Neural crest cell (in vitro differentiated cells): ENCODE results near the gene FIP1L1. TPM values are rescaled to one million over a fixed set of nuclear protein-coding genes. Genes with fewer than 3 reads are reported as not detected.
A peak's percentile ranks its signal among the peaks of the same experiment; 100 is the strongest.

Experiments
- DNase-seq: peaks from one replicate; pipeline ENCODE4 v3.0.0; 2021; ENCODE audit warnings: low read depth, mixed read lengths, low spot score
- H3K27ac Mint-ChIP-seq: one replicate; pipeline ENCODE4 v1.8.0; 2021; ENCODE audit warnings: mild to moderate bottlenecking, mixed read lengths; ENCODE audit not compliant: unreplicated experiment
- H3K27me3 Mint-ChIP-seq: 2 replicates; pipeline ENCODE4 v1.8.0; 2021; ENCODE audit warnings: low read depth, mild to moderate bottlenecking, mixed read lengths
- H3K36me3 Mint-ChIP-seq: 2 replicates; pipeline ENCODE4 v1.8.0; 2021; ENCODE audit warnings: low read depth, mild to moderate bottlenecking, mixed read lengths
- H3K4me1 Mint-ChIP-seq: 2 replicates; pipeline ENCODE4 v1.8.0; 2021; ENCODE audit warnings: mixed read lengths
- H3K4me3 Mint-ChIP-seq: one replicate; pipeline ENCODE4 v1.8.0; 2021; ENCODE audit warnings: mild to moderate bottlenecking, mixed read lengths
- H3K9me3 Mint-ChIP-seq: 2 replicates; pipeline ENCODE4 v1.8.0; 2021; ENCODE audit warnings: mixed read lengths
- total RNA-seq: library from RNA; stranded (reverse); gene quantifications from 2 replicates; pipeline ENCODE4 v1.2.1, GENCODE V29; 2021
- TF ChIP-seq, protein P1 (sequence below): fragments of 200-600 bp; sonication (generic); conservative IDR thresholded peaks from 2 replicates; pipeline ENCODE4 v1.5.0; 2021; ENCODE audit warnings: antibody characterized with exemption, mild to moderate bottlenecking

Gene FIP1L1
- total RNA-seq, 1 donor from 2014 or later: 67.1 TPM

DNA sequence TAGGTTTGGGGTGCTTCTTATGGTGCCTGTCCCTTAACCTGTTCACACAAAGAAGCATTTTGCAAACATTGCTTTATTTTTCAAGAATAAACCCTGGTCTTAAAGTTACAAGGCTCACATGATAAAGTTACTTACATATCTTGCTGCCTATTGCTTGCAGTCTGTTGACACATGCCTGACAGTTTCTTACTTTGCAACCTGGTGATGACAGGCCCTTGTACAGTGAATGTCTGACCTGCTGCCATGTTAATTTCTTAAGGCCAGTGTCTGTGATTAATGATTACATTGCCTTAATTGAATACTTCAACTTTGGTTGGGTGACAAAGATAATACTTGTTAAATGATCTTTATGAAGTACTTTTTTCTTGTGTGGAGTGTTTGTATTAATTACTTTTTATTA, 49.9 kb downstream of the FIP1L1 start:
- Mint-ChIP-seq H3K36me3 (peaks cover 9% of the 10 kb centered on the region), H3K4me3 (no peak overlapping the region), H3K4me1 (no peaks in the 10 kb centered on the region), H3K27ac (no peak overlapping the region), H3K27me3 (no peaks in the 10 kb centered on the region), H3K9me3 (no peaks in the 10 kb centered on the region)
- TF ChIP-seq, protein P1, sequence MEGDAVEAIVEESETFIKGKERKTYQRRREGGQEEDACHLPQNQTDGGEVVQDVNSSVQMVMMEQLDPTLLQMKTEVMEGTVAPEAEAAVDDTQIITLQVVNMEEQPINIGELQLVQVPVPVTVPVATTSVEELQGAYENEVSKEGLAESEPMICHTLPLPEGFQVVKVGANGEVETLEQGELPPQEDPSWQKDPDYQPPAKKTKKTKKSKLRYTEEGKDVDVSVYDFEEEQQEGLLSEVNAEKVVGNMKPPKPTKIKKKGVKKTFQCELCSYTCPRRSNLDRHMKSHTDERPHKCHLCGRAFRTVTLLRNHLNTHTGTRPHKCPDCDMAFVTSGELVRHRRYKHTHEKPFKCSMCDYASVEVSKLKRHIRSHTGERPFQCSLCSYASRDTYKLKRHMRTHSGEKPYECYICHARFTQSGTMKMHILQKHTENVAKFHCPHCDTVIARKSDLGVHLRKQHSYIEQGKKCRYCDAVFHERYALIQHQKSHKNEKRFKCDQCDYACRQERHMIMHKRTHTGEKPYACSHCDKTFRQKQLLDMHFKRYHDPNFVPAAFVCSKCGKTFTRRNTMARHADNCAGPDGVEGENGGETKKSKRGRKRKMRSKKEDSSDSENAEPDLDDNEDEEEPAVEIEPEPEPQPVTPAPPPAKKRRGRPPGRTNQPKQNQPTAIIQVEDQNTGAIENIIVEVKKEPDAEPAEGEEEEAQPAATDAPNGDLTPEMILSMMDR: no peak
- DNase-seq: no peak

DNA sequence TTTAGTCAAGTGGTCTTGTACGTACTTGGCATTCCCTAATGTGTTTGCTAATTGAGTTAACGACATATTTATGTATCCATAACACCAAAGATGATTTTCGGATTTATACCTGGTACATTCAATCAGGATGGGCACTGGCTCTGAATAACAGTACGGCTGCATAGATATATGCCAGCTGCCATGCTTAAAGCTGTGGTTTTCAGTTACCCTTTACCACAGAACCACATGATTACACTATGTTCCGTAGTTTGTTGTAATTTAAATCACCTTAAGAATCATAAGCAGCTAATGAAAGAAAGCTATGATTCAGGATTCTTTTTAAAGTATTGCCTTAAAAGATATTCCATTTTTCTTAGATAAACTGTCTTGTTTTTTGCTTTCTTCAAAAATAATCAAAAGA, 53.6 kb downstream of the FIP1L1 start:
- DNase-seq: no peak
- Mint-ChIP-seq H3K9me3 (no peaks in the 10 kb centered on the region), H3K4me3 (no peak overlapping the region), H3K27me3 (no peaks in the 10 kb centered on the region), H3K36me3 (peaks cover 14% of the 10 kb centered on the region), H3K27ac (no peak overlapping the region), H3K4me1 (no peaks in the 10 kb centered on the region)
- TF ChIP-seq, protein P1: no peak

DNA sequence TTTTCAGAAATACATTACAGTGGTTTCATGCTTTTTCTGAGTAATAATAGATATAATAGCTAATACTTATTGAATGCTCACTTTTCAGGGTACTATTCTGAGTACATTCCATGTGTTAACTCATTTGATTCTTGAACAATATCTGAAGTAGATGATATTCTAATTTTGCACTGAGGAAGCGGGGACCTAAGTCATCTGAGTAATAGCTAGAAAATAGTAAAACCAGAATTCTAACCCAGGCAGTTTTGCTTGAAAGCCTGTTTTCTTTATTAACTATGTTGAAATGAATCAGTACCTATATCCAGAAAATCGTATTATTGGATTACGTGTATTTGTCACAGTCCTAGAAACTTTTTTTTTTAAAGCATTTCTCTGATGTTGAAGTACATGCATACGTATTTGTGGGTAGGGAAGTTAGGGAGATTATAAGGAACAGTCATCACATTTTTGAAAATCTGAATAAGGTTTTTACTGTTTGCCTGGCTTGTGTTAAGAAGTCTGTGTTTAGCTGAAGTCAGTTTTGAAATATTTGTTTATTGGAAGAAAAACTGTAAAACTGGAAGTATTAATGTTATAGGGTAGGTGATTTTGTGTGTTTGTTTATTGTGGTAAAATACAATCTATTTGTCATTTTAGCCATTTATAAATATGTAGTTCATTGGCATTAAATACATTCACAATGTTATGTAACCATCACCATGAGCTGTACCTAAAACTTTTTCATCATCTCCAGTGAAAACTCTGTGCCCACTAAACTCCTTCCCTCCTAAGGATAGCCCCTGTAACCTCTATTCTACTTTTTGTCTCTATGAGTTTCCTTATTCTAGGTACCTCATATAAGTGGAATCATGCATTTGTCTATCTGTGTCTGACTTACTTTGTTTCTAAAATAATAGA, 55.3 kb downstream of the FIP1L1 start:
- Mint-ChIP-seq H3K27me3 (no peaks in the 10 kb centered on the region), H3K4me3 (no peak overlapping the region), H3K36me3 (peaks cover 14% of the 10 kb centered on the region), H3K27ac (no peak overlapping the region), H3K4me1 (no peaks in the 10 kb centered on the region), H3K9me3 (no peaks in the 10 kb centered on the region)
- TF ChIP-seq, protein P1: no peak
- no peak for DNase-seq

DNA sequence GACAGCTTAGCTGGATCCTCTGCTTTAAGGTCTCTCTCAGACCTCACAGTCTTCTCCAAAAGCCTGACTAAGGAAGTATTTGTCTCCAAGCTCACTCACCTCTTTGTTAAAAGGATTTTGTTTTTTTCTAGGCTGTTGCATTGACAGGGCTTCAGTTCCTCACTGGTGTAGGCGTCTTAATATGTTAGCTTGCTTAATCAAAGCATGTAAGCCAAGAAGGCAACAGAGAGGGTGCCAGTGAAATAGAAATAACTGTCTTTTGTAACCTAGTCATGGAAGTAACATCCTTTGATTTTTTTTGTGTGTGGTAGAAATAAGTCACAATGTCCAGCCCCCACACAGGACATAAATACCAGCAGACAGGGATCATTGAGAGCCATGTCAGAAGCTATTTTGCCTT, 58.8 kb downstream of the FIP1L1 start:
- DNase-seq: no peak
- no peaks in the 10 kb centered on the region for H3K4me1 Mint-ChIP-seq
- no peaks in the 10 kb centered on the region for H3K9me3 Mint-ChIP-seq
- peak overlapping the region; percentile 65 for H3K27ac Mint-ChIP-seq
- no peaks in the 10 kb centered on the region for H3K27me3 Mint-ChIP-seq
- H3K4me3 Mint-ChIP-seq: no peak overlapping the region
- TF ChIP-seq, protein P1: no peak
- peaks cover 9% of the 10 kb centered on the region for H3K36me3 Mint-ChIP-seq

DNA sequence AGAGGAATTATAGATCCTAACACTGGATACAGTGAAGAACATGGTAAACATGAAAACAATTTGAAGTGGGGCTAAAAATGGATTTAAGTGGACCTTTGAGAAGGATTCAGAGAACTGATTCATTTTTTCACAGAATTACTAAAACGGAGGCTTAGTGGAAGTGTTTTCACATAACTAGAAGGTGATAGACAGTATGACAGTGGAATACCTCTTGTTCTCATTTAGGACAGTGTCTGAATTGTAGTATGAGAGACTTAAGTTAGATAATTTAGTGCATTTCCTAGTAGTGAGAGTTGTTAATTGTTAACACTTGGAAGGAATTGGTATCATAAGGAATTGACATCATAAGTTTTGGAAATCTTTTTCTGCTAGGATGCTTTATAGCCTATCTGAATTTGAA, 64.1 kb downstream of the FIP1L1 start:
- Mint-ChIP-seq H3K4me3 (no peak overlapping the region), H3K4me1 (no peaks in the 10 kb centered on the region), H3K27me3 (no peaks in the 10 kb centered on the region), H3K27ac (no peak overlapping the region), H3K36me3 (peaks cover 16% of the 10 kb centered on the region), H3K9me3 (no peaks in the 10 kb centered on the region)
- DNase-seq: no peak
- TF ChIP-seq, protein P1: no peak
